Epithelial cell of esophagus (primary cell): ENCODE data around the gene LY6G6C.

Source experiments
- DNase-seq: peaks from one replicate; pipeline ENCODE4 v3.0.0; 2010; ENCODE audit warnings: low read depth
- H3K4me3 ChIP-seq: 2 replicates; pipeline ENCODE4 v1.5.1; 2011; ENCODE audit warnings: mild to moderate bottlenecking, low read length, control low read depth
- CTCF ChIP-seq: IDR thresholded peaks from 2 replicates; pipeline ENCODE4 v1.5.1; 2011; ENCODE audit warnings: low read depth, mild to moderate bottlenecking, low read length, control low read depth, inconsistent platforms; ENCODE audit not compliant: insufficient read depth; ENCODE audit errors: missing control alignments

Gene LY6G6C

DNA sequence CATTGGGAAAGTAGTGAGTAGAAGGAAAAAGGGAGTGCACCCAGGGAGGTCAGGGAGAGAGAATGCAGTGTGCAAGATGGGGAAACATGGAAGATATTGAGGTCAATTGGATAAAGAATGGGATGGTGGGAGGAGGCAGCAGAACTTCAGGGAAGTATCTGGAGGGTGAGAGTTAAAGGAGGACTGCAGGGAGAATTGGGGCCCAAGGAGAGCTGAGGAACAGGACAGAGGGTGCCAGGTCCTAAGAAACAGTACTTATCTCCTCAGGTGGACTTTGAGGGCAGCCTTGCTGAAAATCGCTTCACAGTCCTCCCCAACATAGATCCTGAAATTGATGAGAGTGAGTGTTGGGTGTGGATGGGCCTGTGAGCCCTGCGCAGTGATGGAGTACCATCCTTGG is 36.7 kb upstream of the LY6G6C start:
- TF ChIP-seq CTCF = no peak
- H3K4me3 ChIP-seq = no peak overlapping the region
- DNase-seq = no peak

DNA sequence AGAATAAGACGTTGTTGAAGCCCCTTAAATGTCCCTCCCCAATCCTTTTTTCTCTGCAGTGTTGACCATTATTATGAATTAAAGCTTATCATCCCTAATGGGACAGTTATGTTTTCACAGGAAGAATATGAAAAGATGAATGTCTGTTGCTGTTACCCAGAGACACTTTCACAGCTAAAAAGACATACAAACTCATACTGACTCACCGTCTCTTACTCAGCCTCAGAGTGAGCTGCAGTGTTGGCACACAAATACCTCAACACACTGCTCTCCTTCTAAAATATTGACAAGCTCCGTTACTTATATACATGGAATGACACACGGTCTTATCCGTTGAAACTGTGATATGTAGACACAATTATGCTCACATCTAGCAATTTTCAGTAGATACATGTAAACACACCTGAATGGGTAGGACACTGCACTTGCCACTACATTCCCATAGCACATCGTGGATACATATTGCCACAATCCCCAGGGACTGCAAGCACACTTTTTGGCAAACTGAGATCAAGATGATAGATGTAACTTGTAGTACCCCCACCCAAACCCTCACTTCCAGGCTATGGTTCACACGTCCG is 31.3 kb upstream of the LY6G6C start:
- peak; percentile 80 for DNase-seq
- no peak for TF ChIP-seq CTCF
- H3K4me3 ChIP-seq = no peak overlapping the region

DNA sequence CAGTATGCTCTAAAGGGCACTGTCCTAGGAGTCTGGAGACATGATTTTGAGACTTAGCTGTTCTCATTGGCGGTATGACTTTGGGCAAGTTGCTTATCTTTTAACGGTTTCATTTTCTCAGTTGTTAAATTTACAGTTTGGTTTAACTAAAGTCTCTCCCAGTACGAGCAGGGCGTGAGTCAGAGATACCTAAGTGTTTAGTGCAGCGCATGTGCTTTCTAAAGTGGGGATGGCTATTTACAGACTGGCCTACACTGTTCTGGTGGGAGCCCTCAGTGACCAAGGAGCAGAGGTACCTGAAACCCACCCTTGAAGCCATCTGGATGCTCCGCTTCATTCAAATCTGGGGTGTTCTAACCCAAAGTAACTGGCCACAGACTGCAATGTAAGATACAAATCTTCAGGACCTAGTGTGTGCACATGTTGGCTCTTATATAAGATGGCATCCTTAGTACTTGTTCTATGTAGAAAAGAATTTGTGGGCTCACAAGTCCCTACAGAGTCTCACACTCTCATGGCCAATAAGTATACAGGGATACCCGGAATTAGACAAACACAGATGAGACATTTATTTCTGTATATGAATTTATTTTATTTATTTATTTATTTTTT is 29.0 kb upstream of the LY6G6C start:
- DNase-seq = no peak
- no peak for TF ChIP-seq CTCF
- H3K4me3 ChIP-seq = no peak overlapping the region

GRCh38 chr6:31749301-31750036 is 27.9 kb upstream of the LY6G6C start:
- TF ChIP-seq CTCF = no peak
- no peak for DNase-seq
- no peak overlapping the region for H3K4me3 ChIP-seq

- DNase-seq = no peak
- TF ChIP-seq CTCF = no peak
- H3K4me3 ChIP-seq = no peak overlapping the region
These were observed 22.9 kb upstream of the LY6G6C start for GRCh38 chr6:31744422-31744821.

GRCh38 chr6:31742894-31743293 is 21.3 kb upstream of the LY6G6C start:
- TF ChIP-seq CTCF = no peak
- H3K4me3 ChIP-seq = no peak overlapping the region
- DNase-seq = no peak
